ENCODE data around the gene PURA.

DNA sequence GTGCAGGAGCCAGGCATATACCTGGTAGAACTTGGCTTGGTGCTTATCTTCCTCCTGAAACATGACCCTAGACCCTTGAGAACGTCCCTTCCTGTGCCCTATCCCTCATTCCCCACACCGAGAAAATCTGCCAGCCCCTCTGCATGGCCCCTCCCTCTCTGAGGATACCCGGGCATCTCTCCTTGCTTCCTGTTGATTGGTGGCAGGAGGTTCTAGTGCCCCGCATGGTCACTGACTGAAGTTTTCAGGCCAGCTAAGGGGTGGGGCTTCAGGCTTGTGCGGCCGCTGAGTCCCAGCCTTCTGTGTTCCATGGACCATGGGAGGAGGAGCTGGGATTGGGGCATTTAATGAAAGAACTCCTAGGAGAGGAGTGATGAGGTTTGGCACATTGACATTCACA lies 34.6 kb downstream of the PURA start:
- TF ChIP-seq, protein P1, sequence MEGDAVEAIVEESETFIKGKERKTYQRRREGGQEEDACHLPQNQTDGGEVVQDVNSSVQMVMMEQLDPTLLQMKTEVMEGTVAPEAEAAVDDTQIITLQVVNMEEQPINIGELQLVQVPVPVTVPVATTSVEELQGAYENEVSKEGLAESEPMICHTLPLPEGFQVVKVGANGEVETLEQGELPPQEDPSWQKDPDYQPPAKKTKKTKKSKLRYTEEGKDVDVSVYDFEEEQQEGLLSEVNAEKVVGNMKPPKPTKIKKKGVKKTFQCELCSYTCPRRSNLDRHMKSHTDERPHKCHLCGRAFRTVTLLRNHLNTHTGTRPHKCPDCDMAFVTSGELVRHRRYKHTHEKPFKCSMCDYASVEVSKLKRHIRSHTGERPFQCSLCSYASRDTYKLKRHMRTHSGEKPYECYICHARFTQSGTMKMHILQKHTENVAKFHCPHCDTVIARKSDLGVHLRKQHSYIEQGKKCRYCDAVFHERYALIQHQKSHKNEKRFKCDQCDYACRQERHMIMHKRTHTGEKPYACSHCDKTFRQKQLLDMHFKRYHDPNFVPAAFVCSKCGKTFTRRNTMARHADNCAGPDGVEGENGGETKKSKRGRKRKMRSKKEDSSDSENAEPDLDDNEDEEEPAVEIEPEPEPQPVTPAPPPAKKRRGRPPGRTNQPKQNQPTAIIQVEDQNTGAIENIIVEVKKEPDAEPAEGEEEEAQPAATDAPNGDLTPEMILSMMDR (conservative IDR thresholded peaks at IDR 0.05; ENCODE audit: low read depth, low read length), result no peak
- TF ChIP-seq CEBPB (IDR thresholded peaks at IDR 0.05; ENCODE audit: low read depth, low read length) (no peak), RAD21 (IDR thresholded peaks at IDR 0.05; ENCODE audit: low read length) (no peak), MAFK (IDR thresholded peaks at IDR 0.05; ENCODE audit: low read depth, low read length) (no peak), MXI1 (IDR thresholded peaks at IDR 0.05; ENCODE audit: borderline replicate concordance, low read depth, low read length) (no peak)
- TF ChIP-seq, protein P2, sequence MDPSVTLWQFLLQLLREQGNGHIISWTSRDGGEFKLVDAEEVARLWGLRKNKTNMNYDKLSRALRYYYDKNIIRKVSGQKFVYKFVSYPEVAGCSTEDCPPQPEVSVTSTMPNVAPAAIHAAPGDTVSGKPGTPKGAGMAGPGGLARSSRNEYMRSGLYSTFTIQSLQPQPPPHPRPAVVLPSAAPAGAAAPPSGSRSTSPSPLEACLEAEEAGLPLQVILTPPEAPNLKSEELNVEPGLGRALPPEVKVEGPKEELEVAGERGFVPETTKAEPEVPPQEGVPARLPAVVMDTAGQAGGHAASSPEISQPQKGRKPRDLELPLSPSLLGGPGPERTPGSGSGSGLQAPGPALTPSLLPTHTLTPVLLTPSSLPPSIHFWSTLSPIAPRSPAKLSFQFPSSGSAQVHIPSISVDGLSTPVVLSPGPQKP (IDR thresholded peaks at IDR 0.05; ENCODE audit: borderline replicate concordance, low read depth, low read length), result no peak
